Stimulated activated CD4-positive, alpha-beta T cell treated with anti-CD3 and anti-CD28 coated beads, TNF-alpha, amount 100 ng/mL, for 1 hour (primary cell): ENCODE measurements around the gene WFDC10B.
"Not testable (repeated sequence)": the region's sequence is repeated elsewhere in the genome, so short reads cannot be mapped to it uniquely, and the experiment has no call there.

Experiments
- DNase-seq, 3 donors: peaks; one replicate each; pipeline ENCODE4 v3.0.0-alpha.2; 2020; ENCODE audit warnings: low read depth in 3 of 3, low spot score in 1 of 3

Gene WFDC10B

GRCh38 chr20:45649312-45649863 lies 55.4 kb downstream of the WFDC10B start:
- no peak for DNase-seq

- DNase-seq: no peak
These were observed 57.3 kb downstream of the WFDC10B start for GRCh38 chr20:45647441-45648050.

GRCh38 chr20:45646875-45647274 lies 57.9 kb downstream of the WFDC10B start:
- no peak for DNase-seq

- not testable (repeated sequence) for DNase-seq
These were observed 59.0 kb downstream of the WFDC10B start for GRCh38 chr20:45645869-45646268.

- not testable (repeated sequence) for DNase-seq
These were observed 63.7 kb downstream of the WFDC10B start for GRCh38 chr20:45641076-45641475.

DNA sequence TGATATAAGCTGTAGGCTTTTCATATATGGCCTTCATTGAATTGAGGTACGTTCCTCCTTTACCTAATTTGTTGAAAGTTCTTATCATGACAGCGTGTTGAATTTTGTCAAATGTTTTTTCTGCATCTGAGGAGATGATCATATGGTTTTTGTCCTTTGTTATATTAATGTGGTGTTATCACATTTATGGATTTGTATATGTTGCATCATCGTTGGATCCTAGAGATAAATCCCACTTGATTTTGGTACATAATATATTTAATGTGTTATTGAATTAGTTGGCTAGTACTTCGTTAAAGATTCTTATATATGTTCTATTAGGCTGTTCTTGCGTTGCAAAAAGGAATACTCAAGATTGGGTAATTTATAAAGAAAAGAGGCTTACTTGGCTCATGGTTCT lies 65.1 kb downstream of the WFDC10B start:
- no peak for DNase-seq

- no peak for DNase-seq
These were observed 68.3 kb downstream of the WFDC10B start for GRCh38 chr20:45636513-45636912.
